Measurements from ENCODE around the gene VWF. TPM values are rescaled to one million over a fixed set of nuclear protein-coding genes. Genes with fewer than 3 reads are reported as not detected.

Gene VWF
- total and polyA plus RNA-seq, 9 donors: 37.9 to 278 (median 107) TPM

GRCh38 chr12:6140651-6141447, 16.4 kb upstream of the VWF start:
- no peak for DNase-seq
- Histone ChIP-seq H3K9me3 (no peaks in the 10 kb centered on the region), H3K4me3 (no peak overlapping the region), H3K36me3 (no peaks in the 10 kb centered on the region), H3K27me3 (no peaks in the 10 kb centered on the region), H3K27ac (no peak overlapping the region), H3K4me1 (ENCODE audit: insufficient read depth) (no peaks in the 10 kb centered on the region)
- intact Hi-C loops (cut with DNase I): no loop called here
- no peak for TF ChIP-seq POLR2A (IDR thresholded peaks at IDR 0.05)
- TF ChIP-seq EP300 (IDR thresholded peaks at IDR 0.05): no peak
- no peak for TF ChIP-seq CTCF (IDR thresholded peaks at IDR 0.05)
- WGBS, 3 donors: 57 to 64% (median 62%) methylated on average over 8 of the region's 8 CpGs

- no peak overlapping the region for H3K4me3 ChIP-seq
- TF ChIP-seq CTCF (IDR thresholded peaks at IDR 0.05): no peak
- TF ChIP-seq EP300 (IDR thresholded peaks at IDR 0.05): no peak
- no peak for TF ChIP-seq POLR2A (IDR thresholded peaks at IDR 0.05)
- H3K27me3 ChIP-seq: no peaks in the 10 kb centered on the region
- H3K9me3 ChIP-seq: no peaks in the 10 kb centered on the region
- intact Hi-C loops (cut with DNase I): no loop called here
- DNase-seq: no peak
- no peaks in the 10 kb centered on the region for H3K4me1 ChIP-seq (ENCODE audit: insufficient read depth)
- H3K36me3 ChIP-seq: no peaks in the 10 kb centered on the region
- WGBS, 3 donors: 24 to 35% (median 33%) methylated on average over 2 of the region's 2 CpGs
- H3K27ac ChIP-seq: no peak overlapping the region
Measured at GRCh38 chr12:6135071-6135470, 10.6 kb upstream of the VWF start.

- no peak for DNase-seq
- no peaks in the 10 kb centered on the region for H3K9me3 ChIP-seq
- intact Hi-C loops (cut with DNase I): no loop called here
Measured at GRCh38 chr12:6133642-6134041, 9.2 kb upstream of the VWF start.

GRCh38 chr12:6132496-6132895, 8.0 kb upstream of the VWF start:
- Histone ChIP-seq H3K27ac (no peak overlapping the region), H3K9me3 (no peaks in the 10 kb centered on the region), H3K4me1 (ENCODE audit: insufficient read depth) (no peaks in the 10 kb centered on the region), H3K27me3 (no peaks in the 10 kb centered on the region), H3K36me3 (no peaks in the 10 kb centered on the region), H3K4me3 (no peak overlapping the region)
- DNase-seq: no peak
- 62 to 79% (median 79%) methylated on average over 16 to 34 of the region's 34 CpGs for WGBS, 3 donors
- intact Hi-C loops (cut with DNase I): no loop called here
- TF ChIP-seq POLR2A (IDR thresholded peaks at IDR 0.05) (no peak), CTCF (IDR thresholded peaks at IDR 0.05) (no peak), EP300 (IDR thresholded peaks at IDR 0.05) (no peak)

More at GRCh38 chr12:6133642-6134041, 9.2 kb upstream of the VWF start:
- 90 to 94% (median 91%) methylated on average over 18 of the region's 18 CpGs for WGBS, 3 donors
- Histone ChIP-seq H3K4me3 (no peak overlapping the region), H3K27me3 (no peaks in the 10 kb centered on the region), H3K4me1 (ENCODE audit: insufficient read depth) (no peaks in the 10 kb centered on the region), H3K27ac (no peak overlapping the region), H3K36me3 (no peaks in the 10 kb centered on the region)
- TF ChIP-seq POLR2A (IDR thresholded peaks at IDR 0.05) (no peak), CTCF (IDR thresholded peaks at IDR 0.05) (no peak), EP300 (IDR thresholded peaks at IDR 0.05) (no peak)
